IPS-NIHi7 (cell line): ENCODE measurements around the gene ZNF597.
A peak's percentile ranks its signal among the peaks of the same experiment; 100 is the strongest.

Experiments
- DNase-seq: peaks from one replicate; pipeline ENCODE4 v3.0.0; 2012; ENCODE audit warnings: mixed read lengths; ENCODE audit errors: extremely low spot score

The ZNF597 gene, protein sequence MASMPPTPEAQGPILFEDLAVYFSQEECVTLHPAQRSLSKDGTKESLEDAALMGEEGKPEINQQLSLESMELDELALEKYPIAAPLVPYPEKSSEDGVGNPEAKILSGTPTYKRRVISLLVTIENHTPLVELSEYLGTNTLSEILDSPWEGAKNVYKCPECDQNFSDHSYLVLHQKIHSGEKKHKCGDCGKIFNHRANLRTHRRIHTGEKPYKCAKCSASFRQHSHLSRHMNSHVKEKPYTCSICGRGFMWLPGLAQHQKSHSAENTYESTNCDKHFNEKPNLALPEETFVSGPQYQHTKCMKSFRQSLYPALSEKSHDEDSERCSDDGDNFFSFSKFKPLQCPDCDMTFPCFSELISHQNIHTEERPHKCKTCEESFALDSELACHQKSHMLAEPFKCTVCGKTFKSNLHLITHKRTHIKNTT

GRCh38 chr16:3443108-3444031, at the start of gene ZNF597, which contains the start of gene NAA60:
Gene ZNF597 (minus strand): TSS chr16:3443504. CDS start chr16:3443153, 351 bp downstream.
Gene NAA60 (plus strand): TSS chr16:3443680. CDS start chr16:3476228, 32,548 bp downstream.
- DNase-seq, result peak; percentile 93

- DNase-seq, result no peak
These were observed 49.1 kb upstream of the ZNF597 start for GRCh38 chr16:3492356-3492755.

GRCh38 chr16:3490911-3491629, 47.8 kb upstream of the ZNF597 start:
- peak; percentile 65 for DNase-seq

GRCh38 chr16:3488801-3489200, 45.5 kb upstream of the ZNF597 start:
- no peak for DNase-seq

DNA sequence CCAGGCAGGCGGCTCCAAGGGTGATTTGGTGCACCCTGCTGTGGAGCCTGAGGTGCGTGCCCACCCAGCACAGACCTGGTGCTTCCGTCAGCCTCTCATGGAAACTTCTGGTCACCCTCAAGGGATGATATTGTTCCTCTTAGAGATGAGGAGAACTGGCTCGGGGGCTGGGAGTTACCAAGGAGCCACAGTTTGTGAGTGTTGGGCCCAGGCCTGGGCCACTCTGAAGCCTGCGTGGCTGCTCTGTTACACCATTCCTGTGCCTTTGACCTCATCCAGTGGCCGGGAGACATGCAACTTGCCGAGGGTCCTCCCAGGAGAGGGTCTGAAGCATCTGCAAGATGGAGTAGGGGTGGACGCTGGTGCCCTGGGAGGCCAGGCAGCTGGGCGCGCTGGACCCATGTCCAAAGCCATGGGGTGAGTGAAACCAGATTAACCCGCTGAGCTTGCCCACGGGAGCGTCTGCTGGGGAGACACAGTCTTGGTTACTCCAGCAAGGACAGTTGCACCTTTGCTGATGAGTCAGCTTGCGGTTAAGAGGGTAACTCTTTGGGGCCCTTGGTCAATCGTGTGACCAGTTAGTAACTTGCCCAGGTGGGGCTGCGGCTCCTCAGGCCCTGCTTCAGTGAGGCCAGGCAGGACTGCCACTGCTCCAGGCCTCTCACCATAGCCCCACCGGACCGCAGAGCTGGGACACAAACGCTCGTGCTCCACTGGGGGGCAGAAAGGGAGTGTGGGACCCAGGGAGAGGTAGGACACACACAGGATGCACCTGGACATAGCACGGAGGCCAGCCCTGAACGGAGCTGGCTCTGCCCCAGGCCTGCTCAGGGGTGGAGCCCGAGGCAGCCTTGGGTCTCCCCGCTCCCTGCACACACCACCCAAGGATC, 44.5 kb upstream of the ZNF597 start:
- no peak for DNase-seq

- no peak for DNase-seq
These were observed 43.4 kb upstream of the ZNF597 start for GRCh38 chr16:3486506-3487215.

GRCh38 chr16:3485821-3486505, 42.7 kb upstream of the ZNF597 start:
- DNase-seq, result no peak

DNA sequence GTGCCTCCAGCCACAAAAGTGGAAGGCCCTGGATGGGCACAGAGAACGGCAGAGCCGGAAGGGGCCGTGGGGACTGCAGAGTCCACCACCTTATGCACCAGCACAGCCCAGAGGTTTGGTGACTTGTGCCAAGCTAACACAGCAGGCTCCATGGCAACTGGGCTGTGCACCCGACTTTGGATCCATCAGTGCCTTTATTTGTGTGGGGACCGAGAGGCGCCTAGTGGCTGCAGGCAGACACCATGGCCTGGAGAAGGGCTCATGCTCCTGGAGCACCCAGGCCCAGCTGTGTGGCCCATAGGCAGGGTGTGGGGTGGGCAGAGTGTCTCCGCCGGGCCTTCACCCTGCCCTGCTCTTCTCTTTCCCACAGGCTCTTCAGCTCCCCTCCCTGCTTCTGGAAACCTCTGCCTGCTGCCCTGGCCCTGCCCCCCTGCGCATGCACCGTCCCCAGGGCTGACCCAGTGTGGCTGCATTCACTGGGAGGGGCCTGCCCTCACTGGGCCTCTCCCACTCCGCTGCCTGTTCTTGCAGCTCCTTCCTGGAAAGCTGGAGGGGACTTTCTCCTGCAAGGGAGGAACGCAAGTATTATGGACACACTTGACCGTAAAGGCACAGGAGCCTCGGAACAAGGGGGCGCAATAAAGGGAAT, 41.9 kb upstream of the ZNF597 start:
- no peak for DNase-seq

GRCh38 chr16:3484318-3485096, 41.2 kb upstream of the ZNF597 start:
- DNase-seq, result no peak

DNA sequence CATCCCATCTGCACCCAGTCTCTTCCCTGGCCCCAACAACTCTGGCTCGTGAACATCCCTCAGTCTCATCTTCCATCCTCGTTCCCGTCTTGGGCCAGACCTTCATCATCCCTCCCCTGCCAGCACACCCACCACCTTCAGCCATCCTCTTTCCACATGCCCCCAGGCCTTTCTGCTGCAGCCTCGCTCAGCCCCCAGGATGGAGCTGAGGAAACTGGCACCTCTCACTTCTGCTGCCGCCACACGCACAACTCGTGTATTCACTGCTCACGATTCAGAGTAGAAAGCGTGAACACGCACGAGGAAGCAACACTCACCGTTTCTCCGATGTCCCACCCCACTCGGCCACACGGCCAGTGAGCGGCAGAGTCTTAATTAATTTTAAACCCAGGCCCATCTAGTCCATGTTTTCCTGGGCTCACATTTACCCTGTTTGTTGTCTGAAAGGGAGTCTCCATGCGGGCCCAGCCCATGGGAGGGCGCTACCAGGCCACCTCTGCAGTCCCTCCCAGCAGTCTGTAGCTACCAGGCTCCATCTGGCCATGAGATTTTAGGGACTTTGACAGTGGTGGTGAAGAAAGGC, 39.4 kb upstream of the ZNF597 start:
- no peak for DNase-seq

DNA sequence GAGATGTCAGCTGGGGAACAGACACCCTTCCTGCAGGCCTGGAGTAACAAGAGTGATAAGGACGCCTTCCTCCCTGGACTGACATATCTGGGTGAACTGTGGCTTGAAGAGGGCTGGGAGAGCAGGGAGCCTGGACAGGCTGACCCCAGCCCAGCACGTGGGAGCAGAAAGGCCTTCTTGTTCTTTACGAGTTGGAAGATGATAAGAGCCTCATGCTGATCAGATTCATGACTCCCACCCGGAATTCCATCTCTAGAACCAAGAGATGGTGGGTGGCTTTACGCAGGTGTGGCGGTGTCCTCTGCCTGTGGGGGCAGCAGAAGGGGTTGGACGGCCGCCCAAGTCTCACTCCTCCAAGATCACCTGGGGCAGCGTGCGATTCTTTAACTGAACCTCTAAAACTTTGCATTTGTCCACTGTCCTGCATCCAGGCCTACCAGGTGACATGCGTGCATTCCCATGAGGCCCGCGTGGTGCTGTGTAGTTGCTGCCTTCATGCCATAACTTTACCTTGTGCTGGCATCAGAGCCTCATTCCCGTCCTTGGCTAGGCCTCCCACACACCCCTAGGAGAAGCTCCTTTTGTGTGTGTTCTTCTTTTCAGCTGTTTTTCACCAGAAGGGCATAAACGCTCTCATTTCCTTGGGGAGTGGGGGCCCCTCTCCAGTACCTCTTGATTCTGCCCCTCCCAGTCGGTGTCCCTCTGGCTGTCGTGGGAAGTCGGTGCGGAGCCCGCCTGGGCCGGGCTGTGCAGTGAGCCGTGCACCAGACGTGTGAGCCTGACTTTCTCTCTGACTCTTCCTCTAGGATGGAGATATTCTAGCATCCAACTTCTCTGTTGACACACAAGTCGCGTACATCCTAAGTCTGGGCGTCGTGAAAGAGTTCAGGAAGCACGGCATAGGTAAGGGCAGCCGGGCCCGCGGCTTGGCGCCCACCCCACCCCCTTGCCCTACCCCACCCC, 38.7 kb upstream of the ZNF597 start:
- DNase-seq, result no peak

- peak; percentile 76 for DNase-seq
These were observed 37.8 kb upstream of the ZNF597 start for GRCh38 chr16:3480901-3481695.

- DNase-seq, result no peak
These were observed 36.4 kb upstream of the ZNF597 start for GRCh38 chr16:3479654-3480216.

- DNase-seq, result no peak
These were observed 35.1 kb upstream of the ZNF597 start for GRCh38 chr16:3478242-3478925.

DNA sequence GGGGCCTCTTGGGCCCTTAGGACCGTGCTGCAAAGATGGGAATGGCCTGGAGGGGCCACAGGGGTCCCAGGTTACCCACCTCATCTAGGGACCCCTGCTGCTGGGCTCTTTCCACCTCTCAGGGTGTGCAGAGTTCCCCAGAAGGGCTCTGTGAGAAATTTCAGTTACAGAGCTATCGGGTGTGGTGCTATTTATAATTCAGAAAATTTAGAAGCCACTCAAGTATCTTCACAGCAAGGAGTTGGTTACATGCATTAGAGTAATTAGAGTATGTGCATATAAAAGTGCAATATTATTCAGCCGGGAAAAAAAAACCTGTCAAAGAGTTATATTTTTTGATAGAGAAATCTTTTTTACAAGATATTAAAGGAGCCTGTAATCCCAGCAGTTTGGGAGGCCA, 33.1 kb upstream of the ZNF597 start:
- DNase-seq, result no peak
